Measurements from ENCODE around the gene RSPH3. TPM values are rescaled to one million over a fixed set of nuclear protein-coding genes. Genes with fewer than 3 reads are reported as not detected.

Gene RSPH3
- total and polyA plus RNA-seq, 4 donors: 1.7 to 4.6 (median 3.3) TPM

- H3K27me3 ChIP-seq (ENCODE audit: control insufficient read depth in 4 of 4, insufficient read depth in 4 of 4, low read length in 3 of 4): no peaks in the 10 kb centered on the region
- no peaks in the 10 kb centered on the region for H3K4me1 ChIP-seq (ENCODE audit: control insufficient read depth in 4 of 4, insufficient read depth in 4 of 4, low read length in 3 of 4)
- TF ChIP-seq CTCF (IDR thresholded peaks at IDR 0.05; ENCODE audit: low read depth, low read length, missing input control): no peak
- no peak for TF ChIP-seq RAD21 (IDR thresholded peaks at IDR 0.05)
- TF ChIP-seq MAX (IDR thresholded peaks at IDR 0.05): no peak
- TF ChIP-seq REST (IDR thresholded peaks at IDR 0.05): no peak
- TF ChIP-seq HNF4A (conservative IDR thresholded peaks at IDR 0.05): no peak
- TF ChIP-seq HNF4G (IDR thresholded peaks at IDR 0.05): no peak
- TF ChIP-seq NR2F2 (IDR thresholded peaks at IDR 0.05): no peak
- TF ChIP-seq TAF1 (conservative IDR thresholded peaks at IDR 0.05): no peak
- no peak for TF ChIP-seq FOXA2 (IDR thresholded peaks at IDR 0.05)
- no peak for TF ChIP-seq ATF3 (IDR thresholded peaks at IDR 0.05)
- no peak for TF ChIP-seq ZBTB33 (IDR thresholded peaks at IDR 0.05)
- no peak for TF ChIP-seq FOXA1 (IDR thresholded peaks at IDR 0.05)
- no peaks in the 10 kb centered on the region for H3K9me3 ChIP-seq (ENCODE audit: control insufficient read depth in 4 of 4, low read length in 3 of 4)
- DNase-seq (ENCODE audit: low spot score): no peak
- WGBS: 93% methylated on average over 6 of the region's 6 CpGs
- no peak overlapping the region for H3K27ac ChIP-seq (ENCODE audit: low read depth in 1 of 2, low read length in 2 of 2)
- no peak overlapping the region for H3K9ac ChIP-seq (ENCODE audit: low read depth in 1 of 2, low read length in 2 of 2)
- no peaks in the 10 kb centered on the region for H3K36me3 ChIP-seq (ENCODE audit: control insufficient read depth in 4 of 4, insufficient read depth in 3 of 4, low read depth in 1 of 4, low read length in 3 of 4)
- no peak overlapping the region for H3K4me3 ChIP-seq (ENCODE audit: low read depth in 1 of 3, low read length in 3 of 3)
Measured at GRCh38 chr6:158926414-158926813, 73.6 kb downstream of the RSPH3 start.

- Histone ChIP-seq H3K4me1 (ENCODE audit: control insufficient read depth in 4 of 4, insufficient read depth in 4 of 4, low read length in 3 of 4) (no peaks in the 10 kb centered on the region), H3K9ac (ENCODE audit: low read depth in 1 of 2, low read length in 2 of 2) (no peak overlapping the region), H3K27ac (ENCODE audit: low read depth in 1 of 2, low read length in 2 of 2) (no peak overlapping the region), H3K27me3 (ENCODE audit: control insufficient read depth in 4 of 4, insufficient read depth in 4 of 4, low read length in 3 of 4) (no peaks in the 10 kb centered on the region), H3K4me3 (ENCODE audit: low read depth in 1 of 3, low read length in 3 of 3) (no peak overlapping the region), H3K36me3 (ENCODE audit: control insufficient read depth in 4 of 4, insufficient read depth in 3 of 4, low read depth in 1 of 4, low read length in 3 of 4) (no peaks in the 10 kb centered on the region), H3K9me3 (ENCODE audit: control insufficient read depth in 4 of 4, low read length in 3 of 4) (no peaks in the 10 kb centered on the region)
- no peak for DNase-seq (ENCODE audit: low spot score)
- 87% methylated on average over 4 of the region's 4 CpGs for WGBS
- TF ChIP-seq YY1 (IDR thresholded peaks at IDR 0.05) (no peak), MAX (IDR thresholded peaks at IDR 0.05) (no peak), GABPA (IDR thresholded peaks at IDR 0.05 in 1 of 2, conservative IDR thresholded peaks at IDR 0.05 in 1 of 2) (no peak), EGR1 (IDR thresholded peaks at IDR 0.05; ENCODE audit: low read depth in 2 of 2) (no peak), RXRA (IDR thresholded peaks at IDR 0.05) (no peak), REST (IDR thresholded peaks at IDR 0.05) (no peak), JUND (IDR thresholded peaks at IDR 0.05) (no peak), FOXA2 (IDR thresholded peaks at IDR 0.05) (no peak)
Measured at GRCh38 chr6:158924499-158925455, 75.2 kb downstream of the RSPH3 start.

Data from liver (tissue), 9 donors.